Coronary artery (tissue), 2 donors: ENCODE results near the gene NTM.

Experiments used
- DNase-seq: peaks from one replicate; pipeline ENCODE4 v3.0.0-alpha.2; 2017; ENCODE audit warnings: low spot score
- H3K27ac ChIP-seq, 2 donors: fragments of 200-600 bp; sonication (generic); one replicate each; pipeline ENCODE4 v1.5.1; 2016 to 2019
- H3K4me3 ChIP-seq: fragments of 200-600 bp; sonication (generic); 2 replicates; pipeline ENCODE4 v1.5.1; 2016; ENCODE audit warnings: mild to moderate bottlenecking, moderate library complexity
- TF ChIP-seq, protein P1 (sequence below): fragments of 200-600 bp; sonication (generic); IDR thresholded peaks from one replicate; pipeline ENCODE4 v1.5.1; 2019; ENCODE audit warnings: antibody characterized with exemption

NTM gene

DNA sequence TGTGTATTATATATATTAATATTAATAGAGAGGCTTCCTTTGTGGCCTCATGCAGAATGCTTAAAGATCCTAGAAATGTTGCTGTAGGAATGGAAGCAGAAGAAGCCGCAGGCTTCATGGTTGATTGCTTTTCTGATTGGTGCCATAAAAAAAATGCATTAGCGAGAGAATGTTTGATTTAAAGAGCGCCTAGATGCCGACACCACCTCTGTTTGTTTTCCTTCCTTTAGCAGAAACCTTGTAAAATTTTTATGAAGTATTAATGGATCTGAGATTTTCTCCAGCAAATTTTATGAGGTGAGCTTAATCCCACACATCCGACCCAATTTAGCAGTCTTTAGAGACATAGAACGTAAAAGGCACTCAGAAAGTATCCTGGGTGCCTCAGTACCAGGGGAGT lies 587.5 kb downstream of the NTM start:
- Histone ChIP-seq H3K4me3 (no peak overlapping the region), H3K27ac (no peak overlapping the region)
- no peak for DNase-seq
- TF ChIP-seq, protein P1, sequence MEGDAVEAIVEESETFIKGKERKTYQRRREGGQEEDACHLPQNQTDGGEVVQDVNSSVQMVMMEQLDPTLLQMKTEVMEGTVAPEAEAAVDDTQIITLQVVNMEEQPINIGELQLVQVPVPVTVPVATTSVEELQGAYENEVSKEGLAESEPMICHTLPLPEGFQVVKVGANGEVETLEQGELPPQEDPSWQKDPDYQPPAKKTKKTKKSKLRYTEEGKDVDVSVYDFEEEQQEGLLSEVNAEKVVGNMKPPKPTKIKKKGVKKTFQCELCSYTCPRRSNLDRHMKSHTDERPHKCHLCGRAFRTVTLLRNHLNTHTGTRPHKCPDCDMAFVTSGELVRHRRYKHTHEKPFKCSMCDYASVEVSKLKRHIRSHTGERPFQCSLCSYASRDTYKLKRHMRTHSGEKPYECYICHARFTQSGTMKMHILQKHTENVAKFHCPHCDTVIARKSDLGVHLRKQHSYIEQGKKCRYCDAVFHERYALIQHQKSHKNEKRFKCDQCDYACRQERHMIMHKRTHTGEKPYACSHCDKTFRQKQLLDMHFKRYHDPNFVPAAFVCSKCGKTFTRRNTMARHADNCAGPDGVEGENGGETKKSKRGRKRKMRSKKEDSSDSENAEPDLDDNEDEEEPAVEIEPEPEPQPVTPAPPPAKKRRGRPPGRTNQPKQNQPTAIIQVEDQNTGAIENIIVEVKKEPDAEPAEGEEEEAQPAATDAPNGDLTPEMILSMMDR, result no peak

DNA sequence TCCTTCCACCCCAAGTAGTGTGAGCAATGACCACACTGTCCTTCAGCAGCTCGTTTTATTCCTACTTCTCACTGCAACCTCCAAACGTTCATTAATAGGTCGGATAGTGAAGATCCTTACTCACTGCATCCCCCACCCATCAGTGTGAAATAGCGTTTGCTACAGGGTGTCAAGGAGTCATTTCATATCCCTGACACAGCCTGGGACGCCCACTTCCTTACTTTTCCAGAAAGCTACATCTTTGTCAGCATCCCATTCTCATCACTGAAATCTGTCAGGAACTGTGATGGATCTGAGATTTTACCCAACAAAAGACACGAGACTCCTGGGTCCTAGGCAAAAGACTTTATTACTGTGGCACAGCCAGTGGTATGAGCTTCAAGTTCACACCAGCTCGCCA lies 592.4 kb downstream of the NTM start:
- no peak for DNase-seq
- H3K4me3 ChIP-seq, result no peak overlapping the region
- H3K27ac ChIP-seq, result no peak overlapping the region
- TF ChIP-seq, protein P1, result no peak

DNA sequence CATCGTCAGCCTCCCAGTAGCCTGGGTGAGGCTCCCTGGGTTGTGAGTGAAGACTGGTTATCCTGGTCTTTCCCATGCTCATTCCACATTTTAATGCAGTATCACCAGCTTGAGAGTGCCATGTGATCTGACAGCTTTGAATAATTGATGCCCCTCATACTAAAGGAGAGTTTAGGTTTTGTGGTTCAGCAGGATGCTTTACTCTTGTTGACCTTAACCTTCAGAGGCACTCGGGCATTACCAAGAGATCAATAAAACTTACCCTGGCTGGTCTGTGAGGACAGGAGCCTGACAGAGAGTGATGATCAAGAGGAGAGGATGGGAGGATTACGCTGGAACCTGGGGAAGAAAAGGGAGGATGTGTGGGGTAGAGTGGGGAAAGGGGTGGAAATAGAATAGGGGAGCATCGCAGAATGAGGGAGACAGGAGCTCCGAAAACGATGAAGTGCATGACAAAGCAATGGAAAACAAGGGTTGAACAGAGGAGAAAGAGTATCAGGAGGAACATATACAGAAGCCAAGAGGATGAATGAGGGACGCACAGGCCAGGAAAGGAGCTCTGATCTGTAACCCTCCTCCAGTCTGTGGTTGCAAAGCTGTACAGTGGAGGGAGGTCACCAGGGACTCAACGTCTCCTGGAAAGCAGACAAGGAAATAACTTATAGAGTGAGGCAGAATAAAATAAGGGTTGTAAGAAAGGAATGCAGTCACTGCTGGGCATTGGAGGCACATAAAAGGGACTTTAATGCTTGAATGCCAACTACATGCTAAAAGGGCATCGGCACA lies 594.5 kb downstream of the NTM start:
- DNase-seq, result no peak
- TF ChIP-seq, protein P1, result no peak
- H3K27ac ChIP-seq, result no peak overlapping the region
- no peak overlapping the region for H3K4me3 ChIP-seq

DNA sequence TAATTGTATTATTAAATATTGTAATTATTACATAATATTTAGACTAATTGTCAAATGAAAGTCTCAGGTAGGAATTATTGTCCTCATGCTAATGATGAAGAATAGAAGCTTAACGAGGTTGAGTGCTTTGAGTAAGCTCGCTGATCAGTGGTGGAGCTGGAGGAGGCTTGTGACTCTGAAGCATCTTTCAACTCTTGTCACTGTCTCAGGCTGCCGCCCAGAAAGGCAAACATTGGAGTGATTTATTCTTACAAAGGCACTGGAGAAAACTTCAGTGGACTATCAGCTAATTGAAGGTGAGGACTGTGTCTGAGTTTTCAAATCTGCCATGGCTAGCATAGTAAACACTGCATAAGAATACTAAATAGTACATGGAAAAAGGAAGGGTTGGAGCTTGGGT lies 595.1 kb downstream of the NTM start:
- Histone ChIP-seq H3K4me3 (no peak overlapping the region), H3K27ac (no peak overlapping the region)
- DNase-seq, result no peak
- TF ChIP-seq, protein P1, result no peak

DNA sequence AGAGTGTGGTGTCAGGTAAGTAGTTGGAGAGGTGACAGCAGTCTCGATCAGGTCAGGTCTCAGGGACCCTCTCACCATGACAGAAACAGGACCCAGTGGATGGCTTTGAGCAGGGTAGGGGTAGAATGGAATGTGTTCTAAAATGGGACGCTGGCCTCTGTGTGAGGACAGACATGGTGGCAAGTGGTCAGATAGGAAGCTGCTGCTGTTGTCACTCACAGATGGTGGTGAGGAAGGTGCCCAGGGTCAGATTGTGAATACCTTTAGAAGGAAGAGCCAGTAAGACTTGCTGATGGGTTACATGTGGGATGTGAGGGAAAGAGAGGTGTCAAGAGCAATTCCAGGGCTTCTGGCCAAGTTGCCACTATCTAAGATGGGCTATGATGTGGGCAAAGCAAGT lies 596.3 kb downstream of the NTM start:
- H3K4me3 ChIP-seq, result no peak overlapping the region
- H3K27ac ChIP-seq, result no peak overlapping the region
- DNase-seq, result no peak
- TF ChIP-seq, protein P1, result no peak

DNA sequence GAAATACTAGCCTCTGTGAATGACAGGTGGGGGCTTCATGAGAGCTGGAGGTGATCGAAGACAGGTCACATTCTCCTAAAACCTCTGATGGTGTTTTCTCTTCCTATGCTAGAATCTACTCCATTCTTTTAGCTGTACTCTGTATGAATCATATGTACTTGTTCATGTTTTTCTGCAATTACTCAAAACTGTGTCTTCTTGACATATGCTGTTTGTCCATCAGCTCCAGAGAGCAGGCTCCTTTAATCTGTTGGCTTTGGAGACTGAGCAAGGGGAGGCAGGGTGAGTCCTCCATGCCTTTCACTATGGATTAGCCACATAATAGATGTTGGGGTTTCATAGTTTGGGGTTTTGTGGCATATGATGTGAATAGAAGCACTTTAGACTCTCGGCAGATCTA lies 598.8 kb downstream of the NTM start:
- no peak for DNase-seq
- Histone ChIP-seq H3K27ac (no peak overlapping the region), H3K4me3 (no peak overlapping the region)
- TF ChIP-seq, protein P1, result no peak

DNA sequence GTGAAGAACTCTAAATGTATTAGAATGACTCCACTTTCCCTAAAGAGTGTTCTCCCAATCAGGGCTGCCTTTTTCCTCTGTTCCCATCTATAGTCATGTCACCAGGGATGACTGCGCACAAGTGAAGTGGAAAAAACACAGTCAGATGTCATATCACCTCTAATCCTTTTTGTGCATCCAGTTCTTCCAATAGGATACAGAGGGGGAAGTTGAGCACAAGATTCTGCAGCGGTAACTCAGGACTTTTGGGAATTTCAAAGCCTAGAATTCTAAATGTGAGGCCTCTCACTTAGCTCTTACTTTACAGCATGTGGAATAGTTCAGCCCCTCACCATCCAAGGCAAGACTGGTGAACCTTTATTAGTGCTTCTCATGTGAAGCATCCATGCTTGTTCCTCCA lies 602.6 kb downstream of the NTM start:
- no peak for DNase-seq
- no peak overlapping the region for H3K4me3 ChIP-seq
- TF ChIP-seq, protein P1, result no peak
- no peak overlapping the region for H3K27ac ChIP-seq
